ENCODE results near the gene IFNAR1.
"Not testable (repeated sequence)": the region's sequence is repeated elsewhere in the genome, so short reads cannot be mapped to it uniquely, and the experiment has no call there.

IFNAR1 gene

GRCh38 chr21:33308586-33309490 lies 15.9 kb upstream of the IFNAR1 start:
- no peak for DNase-seq

- no peak for DNase-seq
Observed at GRCh38 chr21:33309778-33310177, 15.0 kb upstream of the IFNAR1 start.

DNA sequence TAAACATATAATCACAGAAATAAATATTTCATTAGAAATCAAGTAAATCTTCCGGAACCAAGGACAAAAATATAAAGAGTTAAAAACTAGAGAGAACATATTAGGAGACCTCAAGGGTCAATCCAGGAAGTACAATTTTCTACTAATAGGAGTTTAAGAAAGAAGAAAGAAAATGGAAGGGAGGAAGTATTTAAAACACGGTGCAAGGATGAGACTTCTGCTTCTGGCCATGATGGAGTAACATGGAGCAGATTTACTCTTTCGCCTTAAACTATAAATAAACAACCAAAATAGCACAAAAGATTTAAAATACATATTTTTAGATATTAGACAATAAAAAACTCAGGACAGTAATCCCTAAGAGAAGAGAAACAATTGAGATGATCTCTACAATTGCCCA lies 12.6 kb upstream of the IFNAR1 start:
- no peak for DNase-seq

DNA sequence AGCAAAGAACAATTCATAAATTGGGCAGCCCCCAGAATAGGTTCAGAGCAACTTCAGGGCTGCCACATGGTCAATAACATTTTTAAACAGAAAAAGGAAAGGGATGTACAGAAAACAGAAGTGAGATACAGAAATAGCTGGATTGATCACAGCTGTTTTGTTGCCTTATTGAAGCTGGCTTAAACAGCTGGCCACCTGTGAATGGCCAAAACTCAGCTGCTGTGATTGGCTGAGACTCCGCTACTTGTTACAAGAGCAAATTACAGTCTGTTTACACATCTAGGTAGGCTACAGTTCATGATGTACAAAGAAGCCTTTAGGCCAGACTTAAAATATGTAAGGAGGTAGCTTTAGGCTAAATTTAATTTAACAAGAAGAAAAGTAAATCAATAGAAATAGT lies 11.6 kb upstream of the IFNAR1 start:
- DNase-seq: no peak

DNA sequence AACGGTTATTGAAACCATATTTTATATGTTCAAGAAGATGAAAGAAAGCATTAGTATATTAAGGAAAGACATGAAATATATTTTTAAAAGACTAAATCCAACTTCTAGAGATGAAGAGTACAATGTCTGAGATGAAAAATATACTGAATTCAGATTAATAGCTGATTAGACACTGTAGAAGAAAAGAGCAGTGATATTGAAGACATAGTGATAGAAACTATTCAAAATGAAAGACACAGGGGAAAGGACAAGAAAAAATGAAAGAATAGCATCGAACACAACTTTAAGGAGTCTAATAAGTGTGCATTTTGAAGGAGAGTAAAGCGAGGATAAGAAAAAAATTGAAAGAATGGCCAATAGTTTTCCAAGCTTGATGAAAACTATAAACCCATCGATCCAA lies 11.2 kb upstream of the IFNAR1 start:
- DNase-seq: no peak

DNA sequence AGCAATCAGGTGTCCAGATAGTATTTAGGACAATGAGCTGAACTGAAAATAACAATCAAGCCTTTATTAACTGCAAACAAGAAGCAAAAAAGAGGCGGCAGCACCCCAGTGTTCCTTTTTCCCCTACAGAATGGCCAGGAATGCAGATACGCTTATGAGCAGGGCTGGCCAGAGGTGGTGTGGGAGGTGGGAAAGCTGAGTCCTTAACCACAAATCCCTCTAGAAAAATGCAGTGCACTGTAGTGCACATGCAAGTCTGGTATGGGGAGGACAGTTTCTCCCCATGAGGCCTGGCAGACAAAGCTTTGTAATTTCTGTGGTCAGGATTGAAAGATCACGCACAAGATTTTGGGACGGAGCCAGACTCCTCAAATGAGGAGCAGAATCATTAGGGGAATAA lies 10.7 kb upstream of the IFNAR1 start:
- no peak for DNase-seq

GRCh38 chr21:33315946-33316710 lies 8.6 kb upstream of the IFNAR1 start:
- DNase-seq: no peak

GRCh38 chr21:33317145-33317544 lies 7.6 kb upstream of the IFNAR1 start:
- DNase-seq: no peak

DNA sequence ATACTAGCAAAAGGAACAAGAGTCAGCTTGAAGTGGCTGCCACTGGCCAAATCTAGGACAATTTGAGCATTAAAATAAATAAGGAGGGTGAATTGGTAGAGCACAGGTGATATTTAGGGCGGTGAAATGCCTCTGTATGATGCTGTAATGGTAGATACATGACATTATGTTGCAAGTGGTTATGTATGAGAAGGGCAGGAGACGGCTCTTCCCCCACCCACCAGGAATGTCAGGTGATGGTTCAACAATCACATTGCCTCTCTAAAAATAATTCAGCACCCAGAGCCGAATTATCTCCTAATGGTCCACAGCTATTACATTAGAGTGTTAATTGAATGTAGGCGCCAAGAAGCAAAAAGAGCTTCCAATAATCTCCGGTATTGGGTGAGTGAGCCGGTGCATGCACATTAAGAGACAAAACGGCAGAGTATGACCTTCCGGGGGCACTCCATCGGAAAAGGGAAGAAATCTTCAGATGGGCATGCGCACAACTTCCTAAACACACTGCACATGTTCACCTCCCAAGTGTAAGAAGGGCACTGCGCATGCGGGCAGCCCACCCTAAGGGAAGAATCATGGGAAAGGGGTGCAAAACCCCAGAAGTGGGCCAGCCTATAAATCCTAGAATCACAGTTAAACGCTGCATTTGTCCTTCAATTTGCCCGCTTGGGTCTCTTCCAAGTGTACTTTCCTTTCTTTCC lies 6.8 kb upstream of the IFNAR1 start:
- DNase-seq: no peak

GRCh38 chr21:33321005-33321404 lies 3.8 kb upstream of the IFNAR1 start:
- not testable (repeated sequence) for DNase-seq

DNA sequence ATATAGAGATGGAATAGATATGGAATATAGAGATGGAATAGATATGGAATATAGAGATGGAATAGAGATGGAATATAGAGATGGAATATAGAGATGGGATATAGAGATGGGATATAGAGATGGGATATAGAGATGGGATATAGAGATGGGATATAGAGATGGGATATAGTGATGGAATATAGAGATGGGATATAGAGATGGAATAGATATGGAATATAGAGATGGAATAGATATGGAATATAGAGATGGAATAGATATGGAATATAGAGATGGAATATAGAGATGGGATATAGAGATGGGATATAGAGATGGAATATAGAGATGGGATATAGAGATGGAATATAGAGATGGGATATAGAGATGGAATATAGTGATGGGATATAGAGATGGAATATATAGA lies 1.2 kb upstream of the IFNAR1 start:
- DNase-seq: not testable (repeated sequence)

DNA sequence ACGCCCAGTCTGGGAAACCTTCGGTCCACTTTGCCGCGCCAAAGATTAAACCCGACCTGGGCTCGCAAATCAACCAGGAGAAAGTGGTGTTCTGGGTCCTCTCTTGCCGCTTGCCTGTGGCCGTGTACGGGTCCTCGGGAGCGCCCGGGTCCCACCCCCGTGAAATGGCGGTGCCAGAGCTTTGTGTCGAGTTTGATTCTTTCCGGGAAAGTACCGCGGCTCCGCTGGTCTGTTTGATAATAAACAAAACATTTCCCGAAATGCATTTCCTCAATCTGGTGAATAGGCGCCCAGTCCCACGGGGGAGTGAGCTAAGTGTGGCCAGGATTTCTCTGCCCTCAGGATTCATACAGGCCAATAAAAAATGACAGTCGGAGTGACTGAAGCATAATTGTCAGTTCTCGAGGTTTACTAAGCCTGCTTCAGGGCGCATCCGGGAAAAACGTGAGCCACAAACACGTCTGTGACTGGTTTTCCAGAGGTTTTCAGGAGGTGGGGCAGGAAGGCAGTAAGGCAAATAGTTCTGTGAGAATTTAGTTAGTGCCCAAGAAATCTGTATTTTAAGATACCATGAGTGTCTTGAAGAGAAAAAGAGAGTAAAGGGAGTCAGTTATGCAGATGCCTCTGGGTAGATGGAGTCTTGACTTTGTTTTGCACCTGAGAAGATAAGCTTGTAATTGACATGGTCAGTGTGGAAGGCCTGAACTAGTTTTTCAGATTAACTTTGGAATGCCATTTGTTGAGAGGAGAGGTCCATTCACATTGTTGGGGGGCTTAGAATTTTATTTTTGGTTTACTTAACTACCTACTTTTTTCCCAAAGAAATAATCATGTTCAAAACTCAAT lies 675 bp downstream of the IFNAR1 start:
- DNase-seq: peak; percentile 43

GRCh38 chr21:33327326-33327725 lies 2.6 kb downstream of the IFNAR1 start:
- DNase-seq: no peak

DNA sequence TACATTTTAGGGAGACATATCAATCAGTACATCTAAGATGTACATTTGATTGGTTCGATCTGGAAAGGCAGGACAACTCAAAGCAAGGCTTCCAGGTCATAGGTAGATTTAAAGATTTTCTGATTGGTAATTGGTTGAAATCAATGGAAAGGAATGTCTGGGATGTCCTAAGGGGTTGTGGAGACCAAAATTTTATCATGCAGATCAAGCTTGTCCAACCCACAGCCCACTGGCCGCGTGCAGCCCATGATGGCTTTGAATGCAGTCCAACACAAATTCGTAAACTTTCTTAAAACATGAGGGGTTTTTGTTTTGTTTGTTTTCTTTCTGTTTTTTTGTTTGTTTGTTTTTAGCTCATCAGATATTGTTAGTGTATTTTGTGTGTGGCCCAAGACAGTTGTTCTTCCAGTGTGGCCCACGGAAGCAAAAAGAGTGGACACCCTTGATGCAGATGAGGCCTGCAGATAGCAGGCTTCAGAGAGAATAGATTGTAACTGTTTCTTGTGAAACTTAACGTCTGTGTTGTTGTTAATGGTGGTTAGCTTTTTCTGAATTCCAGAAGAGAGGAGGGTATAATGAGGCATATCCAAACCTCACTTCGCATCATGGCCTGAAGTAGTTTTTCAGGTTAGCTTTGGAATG lies 3.1 kb downstream of the IFNAR1 start:
- no peak for DNase-seq

GRCh38 chr21:33330726-33331125 lies 6.0 kb downstream of the IFNAR1 start:
- no peak for DNase-seq

- no peak for DNase-seq
Observed at GRCh38 chr21:33332143-33332542, 7.4 kb downstream of the IFNAR1 start.

GRCh38 chr21:33334191-33334590 lies 9.4 kb downstream of the IFNAR1 start:
- no peak for DNase-seq

- DNase-seq: no peak
Observed at GRCh38 chr21:33334824-33335223, 10.1 kb downstream of the IFNAR1 start.

DNA sequence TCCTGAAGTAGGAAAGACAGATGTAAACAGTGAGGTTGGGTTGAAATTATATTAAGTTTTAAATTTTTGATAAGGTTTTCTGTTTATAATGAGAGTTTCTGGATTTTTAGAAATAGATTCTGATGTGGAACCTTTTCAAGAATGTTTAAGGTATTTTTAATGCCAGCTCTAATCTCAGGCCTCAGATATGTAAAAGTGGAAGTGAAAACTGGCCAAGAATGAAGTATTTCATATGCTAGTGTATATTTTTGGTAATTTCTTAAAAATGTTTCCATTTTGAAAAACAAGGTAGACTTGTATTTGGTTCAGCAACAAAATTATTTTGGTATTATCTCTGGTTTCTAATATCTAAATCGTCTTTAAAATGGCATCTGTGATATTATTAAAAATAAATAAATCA lies 14.4 kb downstream of the IFNAR1 start:
- no peak for DNase-seq

GRCh38 chr21:33339918-33340317 lies 15.1 kb downstream of the IFNAR1 start:
- no peak for DNase-seq

GRCh38 chr21:33345751-33346238 lies 21.0 kb downstream of the IFNAR1 start:
- no peak for DNase-seq

- DNase-seq: no peak
Observed at GRCh38 chr21:33348706-33349105, 23.9 kb downstream of the IFNAR1 start.
